SIG-M5 treated with dmso at 0.1 percent for 504 hours (cell line): ENCODE measurements around the gene MAML2.

Source experiments
- DNase-seq: peaks from one replicate; lab custom pipeline; 2025; ENCODE audit not compliant: unreplicated experiment; lab: John Stamatoyannopoulos, UW

Gene MAML2

GRCh38 chr11:96139691-96140090 lies 203.3 kb downstream of the MAML2 start:
- DNase-seq = no peak

GRCh38 chr11:96137373-96137772 lies 205.6 kb downstream of the MAML2 start:
- DNase-seq = no peak

- no peak for DNase-seq
These were observed 206.2 kb downstream of the MAML2 start for GRCh38 chr11:96136613-96137298.

- DNase-seq = peak; percentile 29
These were observed 208.4 kb downstream of the MAML2 start for GRCh38 chr11:96134602-96135001.

- no peak for DNase-seq
These were observed 210.6 kb downstream of the MAML2 start for GRCh38 chr11:96132437-96132836.

- DNase-seq = no peak
These were observed 212.9 kb downstream of the MAML2 start for GRCh38 chr11:96130061-96130620.

GRCh38 chr11:96127596-96127959 lies 215.4 kb downstream of the MAML2 start:
- DNase-seq = no peak

- no peak for DNase-seq
These were observed 215.9 kb downstream of the MAML2 start for GRCh38 chr11:96126917-96127595.

- DNase-seq = no peak
These were observed 217.6 kb downstream of the MAML2 start for GRCh38 chr11:96125400-96125799.

- no peak for DNase-seq
These were observed 218.8 kb downstream of the MAML2 start for GRCh38 chr11:96124155-96124554.

GRCh38 chr11:96123301-96123700 lies 219.7 kb downstream of the MAML2 start:
- no peak for DNase-seq

- no peak for DNase-seq
These were observed 220.4 kb downstream of the MAML2 start for GRCh38 chr11:96122601-96123074.

GRCh38 chr11:96119211-96119610 lies 223.8 kb downstream of the MAML2 start:
- DNase-seq = no peak

- no peak for DNase-seq
These were observed 226.6 kb downstream of the MAML2 start for GRCh38 chr11:96116376-96116775.

GRCh38 chr11:96114178-96115064 lies 228.6 kb downstream of the MAML2 start:
- DNase-seq = no peak

GRCh38 chr11:96113193-96113681 lies 229.8 kb downstream of the MAML2 start:
- no peak for DNase-seq

- DNase-seq = no peak
These were observed 230.5 kb downstream of the MAML2 start for GRCh38 chr11:96112192-96113128.

- DNase-seq = no peak
These were observed 231.7 kb downstream of the MAML2 start for GRCh38 chr11:96111308-96111707.

GRCh38 chr11:96110302-96110701 lies 232.7 kb downstream of the MAML2 start:
- DNase-seq = no peak
